ENCODE data around the gene NIPSNAP3A. TPM values are rescaled to one million over a fixed set of nuclear protein-coding genes. Genes with fewer than 3 reads are reported as not detected.

The NIPSNAP3A gene
- total and polyA plus RNA-seq, 2 donors (not counting 3 experiments of a cell fraction or from before 2014, with no cell fraction given): 27.2 TPM

- Histone ChIP-seq H3K79me2 (ENCODE audit: control insufficient read depth, insufficient read depth, low read length) (no peaks in the 10 kb centered on the region), H3K9me3 (replicated peaks; ENCODE audit: control insufficient read depth, insufficient read depth, low read length) (no peaks in the 10 kb centered on the region), H3K4me2 (ENCODE audit: insufficient read depth, low read length) (no peak overlapping the region), H3K4me1 (ENCODE audit: control insufficient read depth, extremely low read depth, insufficient read depth, low read length) (peaks cover 6% of the 10 kb centered on the region), H2AFZ (ENCODE audit: low read depth, low read length) (no peak overlapping the region), H3K4me3 (replicated peaks in 1 of 3; ENCODE audit: insufficient read depth in 1 of 3, low read depth in 1 of 3, low read length in 3 of 3) (no peak overlapping the region), H3K36me3 (ENCODE audit: control insufficient read depth in 2 of 2, extremely low read depth in 1 of 2, insufficient read depth in 2 of 2, low read length in 2 of 2) (no peaks in the 10 kb centered on the region), H4K20me1 (replicated peaks; ENCODE audit: control insufficient read depth, extremely low read depth, insufficient read depth, low read length) (no peaks in the 10 kb centered on the region), H3K27me3 (ENCODE audit: control insufficient read depth in 2 of 2, insufficient read depth in 2 of 2, low read length in 2 of 2) (no peaks in the 10 kb centered on the region), H3K27ac (ENCODE audit: insufficient read depth, low read depth, low read length) (no peak overlapping the region), H3K9ac (replicated peaks; ENCODE audit: extremely low read depth, insufficient read depth, low read length) (no peak overlapping the region), H3K9me1 (replicated peaks; ENCODE audit: control insufficient read depth, extremely low read depth, insufficient read depth, low read length) (no peaks in the 10 kb centered on the region)
- dilution Hi-C loops (cut with MboI; ENCODE audit: extremely low pct_ligation_motif_present, low sequenced_read_pairs) (no loop called here), intact Hi-C loops (cut with micrococcal nuclease) (no loop called here)
- DNase-seq (ENCODE audit: low read depth, low spot score) (no peak), FAIRE-seq (no peak)
- no peak for TF ChIP-seq CTCF (IDR thresholded peaks at IDR 0.05; ENCODE audit: extremely low read depth in 1 of 2, insufficient read depth in 1 of 2, low read depth in 1 of 2, low read length in 2 of 2)
- TF ChIP-seq FOS (IDR thresholded peaks at IDR 0.05; ENCODE audit: borderline replicate concordance, insufficient read depth, low read length): no peak
- TF ChIP-seq MYC (IDR thresholded peaks at IDR 0.05; ENCODE audit: low read depth, low read length): no peak
- TF ChIP-seq GATA2 (IDR thresholded peaks at IDR 0.05; ENCODE audit: insufficient read depth, insufficient read length, low read depth, low read length): no peak
- no peak for TF ChIP-seq JUN (IDR thresholded peaks at IDR 0.05; ENCODE audit: borderline replicate concordance, insufficient read depth, insufficient read length, low read depth)
- no peak for TF ChIP-seq POLR2A (IDR thresholded peaks at IDR 0.05; ENCODE audit: low read depth, low read length)
- TF ChIP-seq EZH2 (IDR thresholded peaks at IDR 0.05; ENCODE audit: borderline replicate concordance, low read depth, low read length, severe bottlenecking): no peak
- no peak for TF ChIP-seq POLR2AphosphoS5 (IDR thresholded peaks at IDR 0.05; ENCODE audit: insufficient read depth, low read depth, low read length)
- TF ChIP-seq MAX (IDR thresholded peaks at IDR 0.05; ENCODE audit: insufficient read depth, insufficient read length): no peak
- ChIA-PET CTCF (interaction anchor here (1.0 kb wide), 1 partner anchor 20 kb away, joined by 3 read pairs; no protein-coding TSS in a partner anchor), POLR2A (no interaction called here)
- no TSS peak for BruUV-seq (replicated peaks)
These were observed 18.5 kb downstream of the NIPSNAP3A start for GRCh38 chr9:104766025-104766424.
